HG03066 (cell line): ENCODE data around the gene NINL.
"Not testable (repeated sequence)": the region's sequence is repeated elsewhere in the genome, so short reads cannot be mapped to it uniquely, and the experiment has no call there.

Source experiments
- ATAC-seq: cut with Tn5 transposase; IDR thresholded peaks from one replicate; pipeline ENCODE4 v1.9.1; 2021; ENCODE audit warnings: low read depth; ENCODE audit not compliant: unreplicated experiment

Gene NINL

DNA sequence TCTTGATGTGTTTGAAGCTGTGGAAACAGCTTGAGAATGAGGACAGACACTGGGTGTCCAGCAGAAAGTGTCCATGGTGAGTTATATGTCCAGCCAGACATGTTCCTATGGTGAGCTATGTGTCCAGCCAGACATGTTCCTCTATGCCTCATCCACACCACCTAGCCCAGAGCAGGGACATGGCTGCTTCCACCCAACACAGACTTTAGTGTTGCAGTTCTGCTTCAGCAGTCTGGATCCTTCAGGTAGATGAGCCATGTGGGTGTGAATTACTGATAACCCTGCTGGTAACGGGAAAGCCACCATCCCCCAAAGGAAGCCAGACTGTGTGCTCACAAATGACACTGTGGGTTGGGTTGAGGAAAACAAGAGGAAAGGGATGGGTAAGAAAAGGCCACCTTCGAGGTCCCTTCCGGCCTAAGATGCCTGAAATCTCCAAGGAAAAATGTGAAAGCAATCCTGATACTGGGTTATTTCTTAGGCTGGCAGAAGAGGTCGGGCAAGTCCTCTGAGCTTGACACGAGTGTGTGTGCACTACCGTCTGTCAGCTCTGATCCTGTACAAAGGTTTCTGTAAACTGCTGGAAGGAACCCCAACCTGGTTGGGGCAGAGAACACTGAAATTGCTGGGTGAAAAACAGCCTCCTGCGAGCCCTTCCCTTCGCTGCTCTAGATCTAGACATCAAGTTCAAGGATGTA, 77.8 kb downstream of the NINL start:
- no peak for ATAC-seq

DNA sequence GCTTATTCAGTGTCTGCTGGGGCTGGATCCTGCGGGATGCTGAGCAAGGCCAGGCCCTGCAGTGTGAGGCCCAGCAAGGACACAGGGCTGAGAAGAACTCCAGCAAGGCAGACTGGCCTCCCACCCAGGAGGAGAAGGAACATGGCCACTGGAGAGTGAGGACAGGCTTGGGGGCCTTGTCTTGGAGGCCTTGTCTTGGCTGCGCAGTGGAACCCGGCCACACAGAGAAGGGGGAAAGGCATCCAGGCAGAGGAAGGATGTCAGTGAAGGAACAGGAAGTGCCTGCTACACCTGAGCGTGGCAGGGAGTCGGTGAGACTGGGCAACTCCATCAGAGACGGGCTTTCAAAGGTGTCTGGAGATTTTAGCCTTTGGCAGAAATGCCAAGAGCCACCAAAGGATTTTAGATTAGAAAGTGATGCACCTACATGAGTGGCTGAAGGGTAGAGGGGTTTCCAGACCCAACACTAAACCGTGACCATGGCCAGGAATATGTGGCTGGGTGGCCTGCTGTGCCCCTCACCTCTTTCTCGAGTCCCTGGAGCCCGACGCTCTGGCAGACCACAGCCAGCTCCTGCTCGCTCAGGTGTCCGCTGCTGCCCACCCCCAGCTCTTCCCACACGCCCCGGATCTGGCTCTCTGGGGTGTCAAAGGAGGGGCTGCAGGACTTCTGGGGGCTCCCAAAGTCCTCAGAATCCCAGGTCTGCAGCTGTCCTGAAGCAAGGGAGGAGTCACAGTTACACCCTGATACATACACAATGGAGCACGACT, 80.8 kb downstream of the NINL start:
- no peak for ATAC-seq

DNA sequence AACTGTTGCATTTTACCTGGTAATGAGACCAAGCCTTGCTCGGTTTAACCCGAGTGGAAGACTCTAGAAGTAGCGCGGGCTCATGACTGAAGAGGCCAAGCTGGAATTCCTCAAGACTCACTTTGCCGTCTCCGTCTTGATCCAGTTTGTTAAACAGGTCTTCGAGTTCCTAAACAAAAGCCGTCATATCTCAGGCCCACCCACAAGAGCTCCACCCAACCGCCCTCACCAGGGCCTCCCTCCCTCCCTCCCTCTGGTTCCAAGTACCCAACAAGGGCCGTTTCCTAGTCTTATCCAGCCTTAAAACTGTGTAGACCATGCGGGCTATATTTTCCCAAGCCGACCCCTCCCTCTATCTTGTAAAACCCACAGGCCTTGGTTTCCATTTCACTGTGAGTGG, 81.4 kb downstream of the NINL start:
- ATAC-seq: no peak

DNA sequence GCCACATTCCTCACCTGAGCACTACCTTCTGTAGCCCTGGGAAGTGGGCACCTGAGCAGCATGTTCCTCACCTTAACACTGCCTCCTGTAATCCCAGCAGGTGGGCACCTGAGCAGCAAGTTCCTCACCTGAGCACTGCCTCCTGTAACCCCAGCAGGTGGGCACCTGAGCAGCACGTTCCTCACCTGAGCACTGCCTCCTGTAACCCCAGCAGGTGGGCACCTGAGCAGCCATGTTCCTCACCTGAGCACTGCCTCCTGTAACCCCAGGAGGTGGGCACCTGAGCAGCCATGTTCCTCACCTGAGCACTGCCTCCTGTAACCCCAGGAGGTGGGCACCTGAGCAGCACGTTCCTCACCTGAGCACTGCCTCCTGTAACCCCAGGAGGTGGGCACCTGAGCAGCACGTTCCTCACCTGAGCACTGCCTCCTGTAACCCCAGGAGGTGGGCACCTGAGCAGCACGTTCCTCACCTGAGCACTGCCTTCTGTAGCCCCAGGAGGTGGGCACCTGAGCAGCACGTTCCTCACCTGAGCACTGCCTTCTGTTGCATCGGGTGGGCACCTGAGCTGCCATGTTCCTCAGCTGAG, 82.2 kb downstream of the NINL start:
- not testable (repeated sequence) for ATAC-seq

DNA sequence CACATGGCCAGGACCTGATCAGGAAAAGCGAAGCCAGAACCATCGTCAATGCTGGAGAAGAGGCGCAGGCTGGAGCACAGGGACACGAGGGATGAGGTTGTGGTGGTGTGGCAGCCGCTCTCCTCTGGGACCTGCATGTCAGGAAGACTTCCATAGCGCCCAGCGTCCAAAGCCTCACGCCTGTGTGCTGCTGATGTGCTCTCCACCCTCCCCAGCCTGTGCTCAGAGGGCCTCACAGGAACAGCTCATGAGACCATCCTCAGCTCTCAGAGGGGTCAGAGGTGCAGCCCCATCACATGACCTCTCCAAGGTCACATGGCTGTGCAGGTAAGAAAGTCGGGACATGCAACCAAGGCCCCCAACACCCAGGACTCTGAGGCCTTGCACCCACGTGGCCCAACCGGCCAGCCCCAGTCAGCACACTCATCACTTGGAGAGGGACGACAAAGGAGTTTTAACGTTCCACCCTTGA, 84.4 kb downstream of the NINL start:
- ATAC-seq: no peak

DNA sequence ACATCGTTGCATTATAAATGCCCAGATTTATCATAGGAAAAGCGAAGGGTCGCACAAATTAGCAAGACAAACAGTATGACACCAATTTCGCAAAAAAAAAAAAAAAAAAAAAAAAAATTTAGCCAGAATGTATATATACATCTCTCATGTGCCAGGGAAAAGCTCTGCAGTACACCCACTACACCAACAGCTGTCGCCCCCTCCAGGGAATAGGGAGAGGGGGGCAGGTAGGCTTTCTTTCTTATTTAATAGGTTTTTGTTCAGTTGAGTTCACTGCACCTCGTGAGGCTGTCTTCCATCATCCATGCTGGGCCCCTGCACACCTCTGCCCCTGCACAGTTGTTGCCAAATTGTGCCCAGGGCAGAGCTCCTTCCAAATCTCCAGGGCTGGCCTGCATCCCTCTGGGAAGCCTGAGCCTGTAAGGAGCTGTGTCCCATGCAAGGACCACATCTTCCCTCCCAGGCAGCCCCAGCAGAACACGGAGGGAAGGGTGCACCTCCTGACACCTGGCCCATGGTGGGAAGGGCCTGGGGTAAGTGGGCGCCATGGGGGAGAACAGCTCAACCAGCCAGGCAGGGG, 85.4 kb downstream of the NINL start:
- no peak for ATAC-seq

DNA sequence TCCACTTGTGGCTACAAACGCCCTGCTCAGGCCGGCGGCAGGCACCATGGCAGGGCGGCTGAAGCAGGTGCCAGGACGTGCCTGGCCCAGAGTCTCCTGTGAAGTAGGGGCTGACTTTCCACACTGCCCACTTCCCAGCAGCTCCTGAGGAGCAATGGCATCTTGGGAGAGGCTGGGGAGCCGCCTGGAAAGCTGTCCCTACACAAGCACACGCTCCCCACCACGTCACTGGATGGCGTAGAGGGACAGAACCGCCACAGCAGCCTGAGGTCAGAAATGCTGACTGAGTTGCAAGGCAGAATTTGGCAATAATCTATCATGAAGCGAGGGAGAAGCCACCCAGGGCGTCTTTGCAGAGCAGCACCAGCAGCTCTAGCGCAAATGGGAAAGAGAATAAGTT, 86.3 kb downstream of the NINL start:
- no peak for ATAC-seq

DNA sequence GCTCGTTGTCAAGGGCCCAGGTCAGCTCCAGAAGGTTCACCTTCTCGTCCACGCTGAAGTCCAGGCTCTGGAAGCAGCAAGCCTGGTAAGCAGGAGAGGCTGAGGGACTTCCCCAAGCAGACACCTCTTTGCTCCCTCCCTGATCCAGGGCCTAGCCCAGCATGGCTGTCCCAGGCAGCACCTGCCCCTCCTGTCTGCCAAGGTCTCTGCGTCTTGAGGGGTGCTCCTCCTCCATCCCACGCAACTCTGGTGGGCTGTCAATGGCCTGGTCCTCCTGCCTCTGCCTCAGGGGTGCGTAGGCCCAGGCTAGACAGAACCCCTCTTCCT, 87.1 kb downstream of the NINL start:
- ATAC-seq: no peak

DNA sequence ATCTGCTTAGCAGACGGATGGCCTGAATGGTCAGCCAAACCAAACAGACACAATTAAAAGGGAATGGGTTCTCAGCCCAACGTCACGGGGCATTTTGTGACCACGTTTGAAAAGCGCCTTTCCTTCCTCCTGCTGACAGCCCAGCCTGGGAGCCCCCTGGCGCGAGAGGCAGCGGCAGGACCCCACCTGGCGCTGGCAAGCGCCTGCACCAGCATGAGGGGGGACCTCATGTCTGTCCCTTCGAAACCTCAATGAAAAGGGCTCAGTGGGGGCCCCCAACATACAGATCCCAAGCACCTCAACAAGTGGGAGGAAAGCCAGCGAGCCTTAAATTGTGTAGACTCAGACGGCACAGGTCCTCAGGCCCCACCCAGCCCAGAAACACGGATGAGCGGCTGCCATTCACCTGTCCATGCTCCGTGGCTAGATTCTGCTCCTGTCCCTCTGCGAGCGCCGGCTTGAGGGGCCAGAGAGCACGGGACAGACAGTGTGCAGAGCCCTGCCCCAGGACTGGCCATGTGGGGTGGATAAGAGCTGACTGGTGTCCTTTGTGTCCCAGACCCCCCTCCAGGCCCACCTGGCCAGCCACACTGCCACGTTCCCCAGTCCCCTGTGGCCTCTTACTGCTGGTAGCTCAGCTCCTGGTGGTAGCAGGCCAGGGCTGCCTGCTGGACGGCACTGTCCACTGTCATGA, 87.6 kb downstream of the NINL start:
- no peak for ATAC-seq

DNA sequence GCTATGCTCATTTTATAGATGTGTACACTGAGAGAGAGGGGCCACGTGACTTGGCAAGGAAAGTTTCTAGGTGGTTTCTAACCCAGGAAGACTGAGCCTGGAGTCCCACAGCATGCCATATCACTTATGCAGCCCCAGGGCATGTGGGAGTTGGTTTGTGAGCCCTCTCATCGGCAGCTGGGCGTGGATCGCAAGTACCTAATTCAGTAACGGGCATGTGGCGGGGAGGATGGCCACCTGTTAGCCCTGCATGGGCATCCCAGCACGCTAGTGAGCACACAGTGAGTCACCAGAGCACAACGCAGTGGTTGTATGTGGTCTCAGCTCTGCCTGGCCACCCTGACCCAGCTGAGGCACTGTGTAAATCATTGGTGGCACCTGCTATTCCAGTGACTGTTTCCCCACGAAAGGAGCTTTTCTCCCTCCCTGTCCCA, 88.3 kb downstream of the NINL start:
- no peak for ATAC-seq

DNA sequence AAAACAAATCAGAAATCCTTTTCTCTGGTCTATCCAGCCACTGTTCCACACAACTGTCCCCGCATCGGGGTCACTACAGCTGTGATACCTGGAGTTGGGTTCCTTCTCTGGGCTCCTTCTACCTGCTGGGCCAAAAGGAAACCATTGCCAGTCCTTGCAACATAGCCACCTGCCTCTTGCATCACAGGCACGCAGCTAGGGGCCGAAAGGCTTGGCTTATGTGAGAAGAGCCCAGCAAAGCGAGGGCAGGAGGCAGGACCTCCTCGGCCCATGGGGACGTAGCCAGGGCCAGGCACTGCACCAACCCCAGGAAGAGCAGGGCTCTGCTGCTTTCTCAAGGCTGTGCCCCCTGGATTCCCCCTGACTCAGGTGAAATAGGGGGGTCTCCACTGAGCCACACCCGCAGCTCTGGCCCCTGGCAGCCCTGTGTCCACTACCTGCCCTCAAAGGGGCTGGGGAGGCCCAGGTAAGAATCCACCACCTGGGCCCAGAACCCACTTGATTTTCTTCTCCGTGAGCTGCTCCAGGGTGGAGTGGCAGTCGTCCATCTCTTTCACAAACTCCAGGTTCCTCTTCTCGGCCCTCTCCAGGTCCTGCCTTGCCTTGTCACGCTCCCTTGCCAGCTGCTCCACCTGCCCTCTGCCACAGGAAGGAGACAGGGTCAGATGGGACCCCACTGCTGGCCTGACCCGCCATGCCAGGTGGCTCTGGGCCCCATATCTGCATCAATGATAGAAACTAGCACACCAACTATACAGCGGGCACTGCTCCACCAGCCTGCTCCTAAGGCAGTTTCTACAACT, 89.0 kb downstream of the NINL start:
- no peak for ATAC-seq

DNA sequence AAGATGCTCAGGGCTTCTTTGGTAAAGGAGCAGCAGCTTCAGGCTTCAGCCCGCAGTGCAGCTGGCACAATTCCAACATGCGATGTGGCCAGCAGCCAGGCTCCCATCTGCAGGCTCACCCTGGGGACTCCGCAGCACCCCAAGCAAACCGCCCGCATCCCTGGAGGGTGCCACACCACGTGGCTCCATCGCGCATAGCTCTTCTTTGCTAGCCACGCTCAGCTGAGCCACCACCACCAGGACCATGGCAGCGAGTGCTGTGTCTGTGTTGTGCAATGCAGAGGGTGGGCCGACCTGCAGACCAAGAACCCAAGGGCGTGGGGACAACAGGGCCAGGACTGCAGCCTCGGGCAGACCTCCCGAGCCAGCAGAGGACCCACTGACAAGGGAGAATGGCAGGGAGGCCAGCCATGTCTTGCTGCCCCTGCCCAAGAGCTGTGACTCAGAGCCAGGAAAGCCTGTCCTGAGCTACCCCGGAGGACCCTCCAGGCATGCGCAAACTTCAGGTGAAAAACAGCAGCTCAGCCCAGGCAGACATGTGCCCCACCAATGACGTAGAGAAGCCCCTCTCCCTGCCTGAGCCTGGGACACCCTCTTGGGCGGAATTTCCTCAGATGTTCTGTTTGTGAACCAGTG, 90.0 kb downstream of the NINL start:
- no peak for ATAC-seq

DNA sequence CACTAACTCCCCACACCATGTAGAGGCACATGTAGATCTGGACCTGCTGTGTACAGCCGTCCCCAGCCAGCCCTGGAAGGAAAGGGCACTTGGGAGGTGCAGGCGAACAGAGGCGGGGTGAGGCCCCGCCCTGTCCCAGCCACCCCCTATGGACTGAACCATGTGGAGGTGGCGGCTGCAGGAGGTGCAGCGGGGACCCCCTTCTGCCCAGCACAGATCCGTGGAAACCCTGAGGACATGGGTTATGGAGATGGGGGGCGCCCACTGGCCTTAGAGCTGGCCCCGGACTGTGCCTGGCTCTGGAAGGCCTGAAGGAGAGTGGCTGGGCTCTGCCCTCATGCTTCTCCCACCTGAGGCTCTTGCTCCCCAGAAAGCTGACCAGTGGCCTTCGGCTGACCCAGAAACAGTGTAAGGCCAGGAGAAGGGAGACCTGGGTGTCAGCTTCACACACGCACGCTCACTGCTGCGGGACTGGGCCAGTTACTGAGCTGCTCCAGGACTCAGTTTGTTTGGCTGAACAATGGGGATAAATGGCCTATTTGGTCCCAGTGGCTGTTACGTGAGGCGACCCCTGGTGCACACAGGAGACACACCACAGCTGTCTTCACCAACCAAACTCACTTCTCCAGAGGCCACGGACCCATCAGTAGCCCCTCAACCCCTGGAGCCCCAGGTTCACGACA, 90.7 kb downstream of the NINL start:
- ATAC-seq: no peak

DNA sequence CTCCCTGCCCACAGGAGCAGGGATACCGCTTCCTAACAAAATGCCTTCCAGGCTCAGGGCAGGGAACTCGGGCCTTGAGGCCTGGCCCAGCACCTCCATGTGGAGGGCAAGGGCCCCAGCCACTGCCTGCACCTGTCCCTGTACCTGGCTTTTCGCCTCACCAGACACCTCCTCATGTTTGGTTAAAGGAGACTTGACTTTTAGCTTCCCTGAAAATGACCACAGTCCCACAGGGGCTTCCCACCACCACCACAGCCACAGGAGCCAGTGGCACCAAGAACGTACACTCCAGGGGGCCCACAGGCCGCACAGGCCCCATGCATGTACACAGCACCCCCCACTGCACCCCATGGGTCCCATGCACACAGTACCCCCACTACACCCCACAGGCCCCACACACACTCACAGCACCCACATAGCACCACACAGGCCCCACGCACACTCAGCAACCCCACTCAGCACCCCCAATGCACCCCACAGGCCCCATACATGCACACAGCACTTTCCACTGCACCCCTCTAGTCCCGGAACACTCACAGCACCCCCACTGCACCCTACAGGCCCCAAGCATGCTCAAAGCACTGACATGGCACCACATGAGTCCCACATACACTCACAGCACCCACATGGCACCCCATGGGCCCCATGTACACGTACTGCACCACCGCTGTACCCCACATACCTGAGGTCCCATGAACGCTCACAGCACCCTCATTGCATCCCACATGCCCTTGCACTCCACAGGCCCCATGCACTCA, 91.4 kb downstream of the NINL start:
- no peak for ATAC-seq

DNA sequence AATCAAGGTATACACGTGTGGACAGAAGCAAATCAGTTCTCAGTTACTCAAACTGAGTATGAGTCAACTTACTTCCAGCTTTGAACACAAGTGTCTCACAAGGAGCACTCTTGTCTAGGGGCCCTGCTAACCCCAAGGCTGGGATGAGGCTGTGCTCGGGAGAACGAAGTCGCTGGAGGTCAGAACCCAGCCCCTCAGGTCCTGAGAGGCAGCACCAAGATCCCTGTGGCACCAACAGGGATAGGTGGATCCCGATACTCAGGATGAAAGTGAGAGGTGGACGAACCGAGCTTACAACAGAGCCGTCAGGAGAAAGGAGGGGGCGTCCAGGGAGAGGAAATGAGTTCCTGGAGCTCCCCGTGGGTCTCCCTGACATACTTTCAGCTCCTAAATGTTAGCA, 92.2 kb downstream of the NINL start:
- no peak for ATAC-seq

DNA sequence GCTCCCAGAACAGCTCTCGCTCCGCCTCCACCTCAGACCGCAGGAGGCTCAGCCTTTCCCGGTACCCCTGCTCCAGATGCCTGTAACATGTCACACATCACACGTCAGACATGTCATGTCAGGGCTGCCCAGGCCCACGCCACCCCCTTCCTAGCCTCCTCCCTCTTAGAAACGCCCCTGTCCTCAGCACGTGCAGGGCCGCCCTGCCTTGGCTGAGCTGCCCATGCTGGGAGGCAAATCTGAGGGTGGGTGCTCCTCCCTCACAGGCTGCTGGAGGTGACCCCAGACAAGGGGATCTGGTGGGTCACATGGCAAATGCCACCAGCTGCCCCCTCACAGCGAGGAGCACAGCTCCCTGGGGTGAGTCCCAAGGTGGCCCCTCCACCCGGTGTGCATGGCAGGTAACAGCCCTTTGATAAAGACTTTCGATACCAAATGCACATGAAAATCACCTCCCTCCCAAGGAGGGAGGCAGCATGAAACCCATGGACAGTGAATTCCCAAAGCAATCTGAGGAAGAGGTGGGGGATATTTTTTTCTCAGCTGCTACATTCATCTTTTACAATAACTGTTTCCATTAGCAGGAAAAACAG, 93.8 kb downstream of the NINL start:
- ATAC-seq: no peak

DNA sequence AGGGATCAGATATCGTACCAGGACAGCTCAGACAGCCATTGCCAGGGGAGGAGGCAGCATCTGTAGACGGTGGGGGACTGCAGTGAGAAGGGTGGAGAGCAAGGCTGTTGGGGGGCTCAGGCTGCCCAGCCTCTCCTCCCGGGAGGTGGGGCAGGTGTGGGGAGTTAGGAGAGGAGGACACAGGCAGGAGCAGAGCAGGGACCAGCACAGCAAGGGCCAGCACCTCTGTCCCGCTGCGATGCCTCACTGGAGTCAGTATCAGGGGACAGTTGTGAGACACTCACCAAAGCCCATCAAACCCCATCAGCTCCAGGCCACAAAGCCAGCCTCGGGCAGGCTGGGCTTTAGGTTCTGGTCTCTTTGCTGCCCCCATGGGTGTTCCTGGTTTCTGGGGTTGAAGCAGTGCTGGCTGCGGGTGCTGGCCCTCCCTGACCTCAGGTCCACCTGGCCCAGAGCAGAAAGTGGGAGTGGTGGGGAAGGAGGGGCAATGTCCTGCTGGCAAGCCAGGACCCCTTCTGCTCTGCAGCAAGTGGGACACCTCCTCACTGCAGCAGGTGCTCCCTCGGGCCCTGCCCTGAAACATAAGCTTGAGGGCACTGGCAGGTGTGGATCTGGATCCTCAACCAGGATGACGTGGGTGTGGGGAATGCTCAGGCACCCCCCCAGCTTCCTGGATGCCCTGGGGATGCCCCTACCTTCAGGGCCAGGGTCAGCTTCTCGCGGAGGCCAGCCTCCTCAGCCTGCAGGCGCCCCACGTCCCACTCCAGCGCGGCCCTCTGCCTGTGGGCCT, 94.5 kb downstream of the NINL start:
- no peak for ATAC-seq
